ENCODE measurements around the gene CEBPE.

- TF ChIP-seq ZFX (IDR thresholded peaks at IDR 0.05) (no peak), CTCF (IDR thresholded peaks at IDR 0.05 in 2 of 3, conservative IDR thresholded peaks at IDR 0.05 in 1 of 3; ENCODE audit: borderline replicate concordance in 1 of 3, insufficient read depth in 1 of 3, low read depth in 2 of 3, low read length in 2 of 3) (no peak), POLR2A (IDR thresholded peaks at IDR 0.05; ENCODE audit: borderline replicate concordance, extremely low read depth, insufficient read depth, insufficient read length) (no peak), POLR2AphosphoS5 (IDR thresholded peaks at IDR 0.05; ENCODE audit: low read depth, low read length) (no peak), MAX (IDR thresholded peaks at IDR 0.05) (no peak), YY1 (IDR thresholded peaks at IDR 0.05; ENCODE audit: extremely low read depth, insufficient replicate concordance, low read depth, low read length) (no peak), SRF (IDR thresholded peaks at IDR 0.05; ENCODE audit: low read depth) (no peak), CEBPB (IDR thresholded peaks at IDR 0.05; ENCODE audit: low read depth) (no peak), REST (IDR thresholded peaks at IDR 0.05; ENCODE audit: low read depth) (no peak), EZH2 (IDR thresholded peaks at IDR 0.05) (no peak), EGR1 (IDR thresholded peaks at IDR 0.05; ENCODE audit: low read depth) (no peak), SIN3A (IDR thresholded peaks at IDR 0.05; ENCODE audit: low read depth) (no peak)
These were observed 3.0 kb upstream of the CEBPE start for GRCh38 chr14:23122086-23122485.
